Activated T-cell treated with anti-CD3 and anti-CD28 coated beads for 4 hours (primary cell): ENCODE results near the gene USF2.

Experiments used
- DNase-seq: peaks from one replicate; pipeline ENCODE4 v3.0.0-alpha.2; 2020

Gene USF2

DNA sequence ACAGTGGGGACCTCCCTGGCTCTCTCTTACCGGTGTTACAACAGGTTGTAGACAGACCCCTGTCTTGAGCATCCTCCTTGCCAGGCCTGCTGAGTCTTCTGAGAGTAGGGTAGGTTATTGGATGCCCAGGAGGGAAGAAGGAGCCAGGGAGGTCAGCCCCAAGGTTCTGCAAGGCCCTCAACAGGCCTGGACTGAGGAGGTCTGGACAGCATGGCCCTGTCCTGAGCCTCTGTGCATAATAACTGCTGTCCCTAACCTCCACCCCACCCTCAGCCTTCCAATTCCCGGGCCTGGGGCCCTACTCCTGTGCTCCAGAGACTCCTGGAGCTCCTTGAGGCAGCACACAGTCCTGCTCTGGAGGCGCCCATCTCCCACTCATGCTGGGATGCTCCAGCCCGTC lies 60.6 kb downstream of the USF2 start:
- no peak for DNase-seq
